ENCODE measurements around the gene UQCRC2.

DNA sequence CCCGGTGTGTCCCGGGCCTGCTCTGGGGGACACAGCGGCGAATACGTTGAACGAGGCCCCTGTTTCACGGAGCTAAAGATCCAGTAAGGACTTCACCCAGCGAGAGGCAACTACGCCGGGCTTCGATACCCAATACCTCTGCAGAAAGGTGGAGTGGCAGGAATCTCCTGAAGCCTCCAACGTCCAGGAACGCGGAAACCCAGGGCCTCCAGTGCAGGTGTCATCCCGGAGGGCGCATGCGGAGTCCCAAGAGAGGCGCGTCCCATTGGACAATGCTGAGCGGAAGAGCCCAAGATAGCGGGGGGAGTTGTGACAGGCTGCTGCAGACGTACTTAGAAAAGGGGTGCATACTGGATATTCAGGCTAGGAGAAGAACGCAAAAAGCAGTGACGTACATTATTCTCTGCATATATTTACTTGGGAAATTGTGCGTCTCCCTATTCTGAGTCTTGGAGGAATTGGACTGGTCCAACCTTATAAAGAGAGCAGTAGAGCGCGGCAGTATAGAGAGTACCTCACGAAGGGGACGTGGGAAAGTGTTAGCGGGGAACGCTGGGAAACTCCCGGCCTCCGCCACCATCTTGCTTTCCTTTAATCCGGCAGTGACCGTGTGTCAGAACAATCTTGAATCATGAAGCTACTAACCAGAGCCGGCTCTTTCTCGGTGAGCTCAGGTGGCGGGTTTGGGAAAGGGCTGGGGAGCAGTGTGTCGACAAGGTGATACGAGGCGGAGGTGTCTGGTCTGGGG, at the start of gene UQCRC2:
- TF ChIP-seq, protein P1, sequence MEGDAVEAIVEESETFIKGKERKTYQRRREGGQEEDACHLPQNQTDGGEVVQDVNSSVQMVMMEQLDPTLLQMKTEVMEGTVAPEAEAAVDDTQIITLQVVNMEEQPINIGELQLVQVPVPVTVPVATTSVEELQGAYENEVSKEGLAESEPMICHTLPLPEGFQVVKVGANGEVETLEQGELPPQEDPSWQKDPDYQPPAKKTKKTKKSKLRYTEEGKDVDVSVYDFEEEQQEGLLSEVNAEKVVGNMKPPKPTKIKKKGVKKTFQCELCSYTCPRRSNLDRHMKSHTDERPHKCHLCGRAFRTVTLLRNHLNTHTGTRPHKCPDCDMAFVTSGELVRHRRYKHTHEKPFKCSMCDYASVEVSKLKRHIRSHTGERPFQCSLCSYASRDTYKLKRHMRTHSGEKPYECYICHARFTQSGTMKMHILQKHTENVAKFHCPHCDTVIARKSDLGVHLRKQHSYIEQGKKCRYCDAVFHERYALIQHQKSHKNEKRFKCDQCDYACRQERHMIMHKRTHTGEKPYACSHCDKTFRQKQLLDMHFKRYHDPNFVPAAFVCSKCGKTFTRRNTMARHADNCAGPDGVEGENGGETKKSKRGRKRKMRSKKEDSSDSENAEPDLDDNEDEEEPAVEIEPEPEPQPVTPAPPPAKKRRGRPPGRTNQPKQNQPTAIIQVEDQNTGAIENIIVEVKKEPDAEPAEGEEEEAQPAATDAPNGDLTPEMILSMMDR (IDR thresholded peaks at IDR 0.05) = no peak
- TF ChIP-seq ZFX (IDR thresholded peaks at IDR 0.05; ENCODE audit: borderline replicate concordance) = no peak
